HCEC 1CT (cell line): Measurements from ENCODE around the gene ARID1B.
"Not testable (repeated sequence)": the region's sequence is repeated elsewhere in the genome, so short reads cannot be mapped to it uniquely, and the experiment has no call there.

Source experiments
- DNase-seq: peaks from one replicate; pipeline ENCODE4 v3.0.0-alpha.2; 2017

The ARID1B gene

GRCh38 chr6:156974830-156975261 is 197.7 kb downstream of the ARID1B start:
- DNase-seq: no peak

GRCh38 chr6:156975414-156975813 is 198.2 kb downstream of the ARID1B start:
- no peak for DNase-seq

GRCh38 chr6:156976216-156977127 is 199.3 kb downstream of the ARID1B start:
- DNase-seq: peak; percentile 47

GRCh38 chr6:156977527-156978291 is 200.5 kb downstream of the ARID1B start:
- DNase-seq: peak; percentile 61

GRCh38 chr6:156978948-156979347 is 201.8 kb downstream of the ARID1B start:
- DNase-seq: no peak

GRCh38 chr6:156980515-156980914 is 203.3 kb downstream of the ARID1B start:
- DNase-seq: no peak

- no peak for DNase-seq
Measured at GRCh38 chr6:156980948-156981347, 203.8 kb downstream of the ARID1B start.

GRCh38 chr6:156982168-156982567 is 205.0 kb downstream of the ARID1B start:
- DNase-seq: no peak

GRCh38 chr6:156982864-156983263 is 205.7 kb downstream of the ARID1B start:
- not testable (repeated sequence) for DNase-seq

GRCh38 chr6:156984178-156984738 is 207.1 kb downstream of the ARID1B start:
- DNase-seq: no peak

GRCh38 chr6:156985309-156985708 is 208.1 kb downstream of the ARID1B start:
- no peak for DNase-seq

- no peak for DNase-seq
Measured at GRCh38 chr6:156988276-156989158, 211.3 kb downstream of the ARID1B start.

- no peak for DNase-seq
Measured at GRCh38 chr6:156989159-156989806, 212.1 kb downstream of the ARID1B start.

GRCh38 chr6:156992020-156992804 is 215.0 kb downstream of the ARID1B start:
- peak; percentile 52 for DNase-seq

- DNase-seq: no peak
Measured at GRCh38 chr6:156993713-156994112, 216.5 kb downstream of the ARID1B start.

- no peak for DNase-seq
Measured at GRCh38 chr6:156994215-156995076, 217.3 kb downstream of the ARID1B start.

- no peak for DNase-seq
Measured at GRCh38 chr6:156995502-156995901, 218.3 kb downstream of the ARID1B start.

GRCh38 chr6:156996265-156996664 is 219.1 kb downstream of the ARID1B start:
- DNase-seq: no peak

- no peak for DNase-seq
Measured at GRCh38 chr6:156998794-156999330, 221.7 kb downstream of the ARID1B start.

- no peak for DNase-seq
Measured at GRCh38 chr6:156999762-157000161, 222.6 kb downstream of the ARID1B start.
